ENCODE measurements around the gene SEBOX.

DNA sequence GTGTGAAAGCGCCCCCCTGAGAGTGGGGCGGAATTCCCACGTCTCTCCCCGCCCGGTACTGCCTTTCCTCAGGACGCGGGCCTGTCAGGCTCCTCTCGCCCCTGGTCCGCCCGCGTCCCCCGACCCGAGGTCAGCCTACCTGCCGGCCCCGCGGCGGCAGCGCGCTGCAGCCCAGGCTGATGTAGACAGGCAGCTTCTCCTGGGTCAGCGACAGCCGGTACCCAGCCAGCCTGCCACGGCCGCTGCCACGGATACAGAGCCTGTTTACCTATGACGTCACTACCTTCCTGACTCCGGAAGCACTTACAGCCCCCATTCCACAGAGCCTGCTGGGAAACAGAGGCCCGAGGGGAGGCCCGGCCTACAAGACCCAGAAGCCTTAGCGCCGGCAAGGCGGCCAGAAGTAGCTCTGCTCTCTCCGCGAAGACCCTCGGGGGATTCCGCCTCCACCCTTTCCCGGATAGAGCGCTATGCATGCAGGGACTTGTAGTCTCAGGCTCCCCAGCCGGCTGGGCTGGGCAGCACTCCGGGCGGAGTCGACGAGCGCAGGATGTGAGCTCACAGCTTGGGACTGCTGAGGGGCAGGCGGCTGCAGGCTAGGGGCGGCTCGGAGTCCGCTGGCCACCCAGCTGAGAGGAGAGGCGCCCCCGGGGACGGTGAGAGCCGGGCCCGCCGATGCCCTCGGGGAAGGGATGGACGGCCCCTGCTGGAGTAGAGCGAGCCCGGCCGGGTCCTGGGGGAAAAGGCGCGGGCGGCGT is 29.6 kb downstream of the SEBOX start, which contains the start of the genes IFT20 and TNFAIP1:
- TF ChIP-seq CTCF (IDR thresholded peaks at IDR 0.05; ENCODE audit: insufficient read depth, low read depth, low read length), result no peak
- no peak for TF ChIP-seq EZH2 (IDR thresholded peaks at IDR 0.05; ENCODE audit: insufficient read depth, low read length)

Data from astrocyte (in vitro differentiated cells and primary cell).